H1 (cell line): Measurements from ENCODE around the gene FOSL1. TPM values are rescaled to one million over a fixed set of nuclear protein-coding genes. Genes with fewer than 3 reads are reported as not detected.
A peak's percentile ranks its signal among the peaks of the same experiment; 100 is the strongest.

Experiments used
- BACH1 ChIP-seq: IDR thresholded peaks from 2 replicates; pipeline ENCODE4 v1.6.1; 2012; ENCODE audit warnings: low read length, improper control_type of control experiment
- BCL11A ChIP-seq, 2 experiments: IDR thresholded peaks; one replicate each; pipeline ENCODE4 v1.6.1; 2011; ENCODE audit warnings: low read depth in 2 of 2, low read length in 2 of 2, mild to moderate bottlenecking in 2 of 2
- CTBP2 ChIP-seq: IDR thresholded peaks from 2 replicates; pipeline ENCODE4 v1.7.0; 2011; ENCODE audit warnings: borderline replicate concordance, mild to moderate bottlenecking, moderate library complexity, mixed read lengths, low read length; ENCODE audit not compliant: insufficient read depth, insufficient read length
- EZH2 ChIP-seq: fragments of 200-600 bp; sonication (generic); IDR thresholded peaks from 2 replicates; pipeline ENCODE4 v1.7.1; 2012; ENCODE audit warnings: low read depth, mild to moderate bottlenecking, moderate library complexity, low read length, inconsistent platforms; ENCODE audit not compliant: severe bottlenecking
- HDAC6 ChIP-seq: IDR thresholded peaks from one replicate; pipeline ENCODE4 v1.7.1; 2012; ENCODE audit warnings: low read depth, mild to moderate bottlenecking, inconsistent platforms, low read length, moderate library complexity
- NRF1 ChIP-seq: IDR thresholded peaks from 2 replicates; pipeline ENCODE4 v1.6.1; 2011; ENCODE audit warnings: mild to moderate bottlenecking, low read depth, low read length, improper control_type of control experiment
- PHF8 ChIP-seq: fragments of 200-600 bp; sonication (generic); conservative IDR thresholded peaks from 2 replicates; pipeline ENCODE4 v1.7.1; 2012; ENCODE audit warnings: low read depth, mild to moderate bottlenecking, inconsistent platforms, low read length, moderate library complexity
- POLR2A ChIP-seq, 2 experiments: IDR thresholded peaks; 1 replicate in 1 of 2; 2 replicates in 1 of 2; pipeline ENCODE4 v1.6.1; 2011; ENCODE audit warnings: low read depth in 2 of 2, low read length in 2 of 2, mild to moderate bottlenecking in 2 of 2; ENCODE audit errors: control extremely low read depth in 1 of 2
- POLR2AphosphoS5 ChIP-seq: IDR thresholded peaks from 2 replicates; pipeline ENCODE4 v1.6.1; 2011; ENCODE audit warnings: low read depth, low read length
- RXRA ChIP-seq: IDR thresholded peaks from 2 replicates; pipeline ENCODE4 v1.6.1; 2011; ENCODE audit warnings: low read depth, mild to moderate bottlenecking, low read length, moderate library complexity; ENCODE audit not compliant: insufficient read depth
- SAP30 ChIP-seq: fragments of 300-600 bp; sonication (generic); IDR thresholded peaks from 2 replicates; pipeline ENCODE4 v1.7.1; 2012; ENCODE audit warnings: low read length, moderate library complexity, mild to moderate bottlenecking, inconsistent platforms; ENCODE audit not compliant: insufficient read depth, insufficient replicate concordance
- SIX5 ChIP-seq: IDR thresholded peaks from 2 replicates; pipeline ENCODE4 v1.6.1; 2011; ENCODE audit warnings: mild to moderate bottlenecking, low read depth, low read length
- SRF ChIP-seq: IDR thresholded peaks from 2 replicates; pipeline ENCODE4 v1.6.1; 2011; ENCODE audit warnings: mild to moderate bottlenecking, low read depth, low read length, moderate library complexity
- TAF1 ChIP-seq: IDR thresholded peaks from 2 replicates; pipeline ENCODE4 v1.6.1; 2011; ENCODE audit warnings: mild to moderate bottlenecking, low read depth, low read length
- TBP ChIP-seq: IDR thresholded peaks from 2 replicates; pipeline ENCODE4 v1.6.1; 2011; ENCODE audit warnings: low read depth, low read length, improper control_type of control experiment
- TCF12 ChIP-seq: IDR thresholded peaks from 2 replicates; pipeline ENCODE4 v1.6.1; 2011; ENCODE audit warnings: low read depth, mild to moderate bottlenecking, low read length
- TEAD4 ChIP-seq: IDR thresholded peaks from 2 replicates; pipeline ENCODE4 v1.6.1; 2012; ENCODE audit warnings: low read depth, low read length, inconsistent platforms, mixed read lengths
- polyA plus RNA-seq, 7 experiments: library from polyadenylated mRNA; depleted of rRNA in 3 of 7; stranded (reverse) in 5 of 7; unstranded in 2 of 7; fragments of >200 nt in 5 of 7; fragments of 200-250 nt in 2 of 7; gene quantifications; 1 replicate in 5 of 7; 2 replicates in 1 of 7; 4 replicates in 1 of 7; pipeline versions ENCODE4 v1.2.1 to v1.2.3, GENCODE V29; 2011 to 2013; ENCODE audit warnings: missing spikeins in 2 of 7, mixed read lengths in 2 of 7
- total RNA-seq: library from RNA; stranded (reverse); fragmentation: NEBNext Ultra II Directional; extraction: Animal tissue kit (Norgen Biotek cat#: 25700); gene quantifications from 2 replicates; pipeline ENCODE4 v1.2.1, GENCODE V29; 2021
- TF ChIP-seq, protein P1 (sequence below): IDR thresholded peaks from 2 replicates; pipeline ENCODE4 v1.6.1; 2012; ENCODE audit warnings: low read length, inconsistent platforms
- TF ChIP-seq, protein P2 (sequence below), 3 experiments: IDR thresholded peaks; 1 replicate in 2 of 3; 2 replicates in 1 of 3; pipeline versions ENCODE4 v1.5.1 to v1.6.1; 2011; ENCODE audit warnings: low read length in 3 of 3, mild to moderate bottlenecking in 3 of 3, inconsistent platforms in 2 of 3, low read depth in 1 of 3, moderate library complexity in 1 of 3; ENCODE audit not compliant: insufficient read depth in 1 of 3; ENCODE audit errors: control extremely low read depth in 1 of 3
- TF ChIP-seq, protein P3 (sequence below): IDR thresholded peaks from 2 replicates; pipeline ENCODE4 v1.6.1; 2011; ENCODE audit warnings: low read depth, mild to moderate bottlenecking, low read length; ENCODE audit not compliant: insufficient read depth

The FOSL1 gene
- total and polyA plus RNA-seq, 2 of the 8 experiments (the other 6 are each of a cell fraction or from before 2014, with no cell fraction given), result 6.3 to 7.2 TPM

DNA sequence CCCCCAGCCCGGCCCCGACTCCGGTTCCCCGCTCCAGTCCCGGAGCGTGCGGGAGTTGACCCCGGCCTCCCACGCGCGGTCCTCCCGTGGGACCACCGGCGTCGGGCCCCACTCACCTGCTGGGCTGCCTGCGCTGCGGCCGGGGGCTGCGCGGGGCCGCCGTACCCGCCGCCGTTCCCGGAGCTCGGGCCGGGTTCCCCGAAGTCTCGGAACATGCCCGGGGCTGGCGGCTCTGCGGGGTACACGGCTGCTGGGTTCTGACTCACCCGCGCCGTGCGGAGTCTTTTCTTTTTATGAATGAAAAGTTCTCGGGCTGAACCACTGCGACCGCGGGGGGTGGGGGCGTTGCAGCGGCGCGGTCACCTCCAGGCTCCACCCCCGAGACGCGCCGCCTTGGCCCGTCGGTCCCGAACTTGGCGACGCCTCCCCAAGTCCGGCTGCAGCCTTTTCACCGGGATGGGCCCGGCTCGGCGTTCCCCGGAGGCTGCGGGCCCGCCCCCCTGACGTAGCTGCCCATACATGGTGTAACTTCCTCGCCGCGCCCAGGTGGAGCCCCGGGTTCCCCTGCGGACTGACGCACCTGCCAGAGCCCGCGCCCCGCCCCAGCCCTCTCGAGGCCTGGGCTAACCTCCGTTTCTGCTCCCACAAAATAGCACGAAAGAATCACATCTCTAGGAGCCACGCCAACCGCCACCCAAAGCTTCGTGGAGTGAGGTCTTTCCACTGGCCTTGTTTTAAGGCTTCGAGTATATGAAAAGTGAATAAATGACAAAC, at the start of gene FOSL1 (continued):
- TF ChIP-seq NRF1 (no peak), TEAD4 (no peak), POLR2A (IDR thresholded peaks at IDR 0.05; ENCODE audit: control extremely low read depth in 1 of 2, low read depth in 2 of 2, low read length in 2 of 2) (peak in 1 of 2 experiments; percentile 61; a peak in 2 of 3 replicates), SRF (peak; percentile 96), BCL11A (IDR thresholded peaks at IDR 0.05; ENCODE audit: low read depth in 2 of 2, low read length in 2 of 2) (no peak), POLR2AphosphoS5 (no peak), SAP30 (no peak), EZH2 (no peak), TCF12 (no peak), SIX5 (no peak), TAF1 (peak; percentile 84), BACH1 (no peak), CTBP2 (peak; percentile 50), HDAC6 (no peak), RXRA (no peak), PHF8 (no peak; the same call in 1 of the 2 replicates), TBP (peak; percentile 80)
- TF ChIP-seq, protein P1, sequence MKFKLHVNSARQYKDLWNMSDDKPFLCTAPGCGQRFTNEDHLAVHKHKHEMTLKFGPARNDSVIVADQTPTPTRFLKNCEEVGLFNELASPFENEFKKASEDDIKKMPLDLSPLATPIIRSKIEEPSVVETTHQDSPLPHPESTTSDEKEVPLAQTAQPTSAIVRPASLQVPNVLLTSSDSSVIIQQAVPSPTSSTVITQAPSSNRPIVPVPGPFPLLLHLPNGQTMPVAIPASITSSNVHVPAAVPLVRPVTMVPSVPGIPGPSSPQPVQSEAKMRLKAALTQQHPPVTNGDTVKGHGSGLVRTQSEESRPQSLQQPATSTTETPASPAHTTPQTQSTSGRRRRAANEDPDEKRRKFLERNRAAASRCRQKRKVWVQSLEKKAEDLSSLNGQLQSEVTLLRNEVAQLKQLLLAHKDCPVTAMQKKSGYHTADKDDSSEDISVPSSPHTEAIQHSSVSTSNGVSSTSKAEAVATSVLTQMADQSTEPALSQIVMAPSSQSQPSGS, result no peak
- TF ChIP-seq, protein P2, sequence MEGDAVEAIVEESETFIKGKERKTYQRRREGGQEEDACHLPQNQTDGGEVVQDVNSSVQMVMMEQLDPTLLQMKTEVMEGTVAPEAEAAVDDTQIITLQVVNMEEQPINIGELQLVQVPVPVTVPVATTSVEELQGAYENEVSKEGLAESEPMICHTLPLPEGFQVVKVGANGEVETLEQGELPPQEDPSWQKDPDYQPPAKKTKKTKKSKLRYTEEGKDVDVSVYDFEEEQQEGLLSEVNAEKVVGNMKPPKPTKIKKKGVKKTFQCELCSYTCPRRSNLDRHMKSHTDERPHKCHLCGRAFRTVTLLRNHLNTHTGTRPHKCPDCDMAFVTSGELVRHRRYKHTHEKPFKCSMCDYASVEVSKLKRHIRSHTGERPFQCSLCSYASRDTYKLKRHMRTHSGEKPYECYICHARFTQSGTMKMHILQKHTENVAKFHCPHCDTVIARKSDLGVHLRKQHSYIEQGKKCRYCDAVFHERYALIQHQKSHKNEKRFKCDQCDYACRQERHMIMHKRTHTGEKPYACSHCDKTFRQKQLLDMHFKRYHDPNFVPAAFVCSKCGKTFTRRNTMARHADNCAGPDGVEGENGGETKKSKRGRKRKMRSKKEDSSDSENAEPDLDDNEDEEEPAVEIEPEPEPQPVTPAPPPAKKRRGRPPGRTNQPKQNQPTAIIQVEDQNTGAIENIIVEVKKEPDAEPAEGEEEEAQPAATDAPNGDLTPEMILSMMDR (IDR thresholded peaks at IDR 0.05; ENCODE audit: control extremely low read depth in 1 of 3, insufficient read depth in 1 of 3, low read depth in 1 of 3, low read length in 3 of 3), result no peak
- TF ChIP-seq, protein P3, sequence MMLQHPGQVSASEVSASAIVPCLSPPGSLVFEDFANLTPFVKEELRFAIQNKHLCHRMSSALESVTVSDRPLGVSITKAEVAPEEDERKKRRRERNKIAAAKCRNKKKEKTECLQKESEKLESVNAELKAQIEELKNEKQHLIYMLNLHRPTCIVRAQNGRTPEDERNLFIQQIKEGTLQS, result no peak
